H1 (cell line): ENCODE measurements around the gene GIMD1. TPM values are rescaled to one million over a fixed set of nuclear protein-coding genes. Genes with fewer than 3 reads are reported as not detected.

Experiments used
- CTCF ChIA-PET: fragments of 300-600 bp; sonication (Branson Sonifier 250); formaldehyde crosslinking; loops from one replicate; lab custom pipeline; 2021; ENCODE audit not compliant: partially characterized antibody; lab: Charles Lee
- POLR2A ChIA-PET: fragments of 300-600 bp; sonication (Branson Sonifier 250); formaldehyde crosslinking; loops from one replicate; lab custom pipeline; 2021; ENCODE audit warnings: inconsistent platforms; ENCODE audit not compliant: partially characterized antibody; lab: Charles Lee
- DNase-seq, 2 experiments: peaks; one replicate each; pipeline versions ENCODE4 v3.0.0 to v3.0.0-alpha.2; 2010 to 2022; ENCODE audit warnings: low spot score in 2 of 2, low read depth in 1 of 2, mixed read lengths in 1 of 2
- FAIRE-seq: peaks from 2 replicates; lab custom pipeline; 2011; peaks lifted over from hg19 to GRCh38; lab: Jason Lieb, UNC
- H2AFZ ChIP-seq: 2 replicates; pipeline ENCODE4 v1.8.1; 2012; ENCODE audit warnings: low read length, inconsistent platforms
- H2AK5ac ChIP-seq: 2 replicates; pipeline ENCODE4 v1.6.1; 2013; ENCODE audit warnings: low read depth, low read length
- H2BK120ac ChIP-seq: replicated peaks from 2 replicates; pipeline ENCODE3; 2013; ENCODE audit warnings: low read depth, low read length, inconsistent platforms
- H2BK12ac ChIP-seq: 2 replicates; pipeline ENCODE4 v1.6.1; 2013; ENCODE audit warnings: low read depth, low read length
- H2BK15ac ChIP-seq: 2 replicates; pipeline ENCODE4 v1.6.1; 2013; ENCODE audit warnings: low read length
- H2BK20ac ChIP-seq: 2 replicates; pipeline ENCODE4 v1.6.1; 2013; ENCODE audit warnings: low read length
- H2BK5ac ChIP-seq: 2 replicates; pipeline ENCODE4 v1.6.1; 2013; ENCODE audit warnings: low read depth, low read length
- H3K14ac ChIP-seq: 2 replicates; pipeline ENCODE4 v1.6.1; 2013; ENCODE audit warnings: inconsistent platforms; ENCODE audit not compliant: insufficient read length
- H3K18ac ChIP-seq: 2 replicates; pipeline ENCODE4 v1.6.1; 2013; ENCODE audit warnings: low read length; ENCODE audit errors: extremely low read depth
- H3K23ac ChIP-seq: 2 replicates; pipeline ENCODE4 v1.6.1; 2013; ENCODE audit warnings: inconsistent platforms; ENCODE audit not compliant: insufficient read length
- H3K23me2 ChIP-seq: 2 replicates; pipeline ENCODE4 v1.6.1; 2013; ENCODE audit warnings: low read depth, low read length
- H3K27ac ChIP-seq: 2 replicates; pipeline ENCODE4 v1.6.1; 2011; ENCODE audit warnings: low read depth, low read length, inconsistent platforms
- H3K27me3 ChIP-seq, 4 experiments: replicated peaks in 1 of 4; 1 replicate in 1 of 4; 2 replicates in 3 of 4; pipeline versions ENCODE4 v1.6.1 to v1.8.1; 2011 to 2013; ENCODE audit warnings: low read length in 3 of 4, mild to moderate bottlenecking in 3 of 4, inconsistent platforms in 2 of 4, mixed read lengths in 2 of 4, moderate library complexity in 1 of 4; ENCODE audit not compliant: control insufficient read depth in 3 of 4, insufficient read depth in 3 of 4; ENCODE audit errors: extremely low read depth in 1 of 4
- H3K36me3 ChIP-seq, 4 experiments: 2 replicates each; pipeline versions ENCODE4 v1.6.1 to v1.8.1; 2011 to 2013; ENCODE audit warnings: mild to moderate bottlenecking in 4 of 4, low read length in 3 of 4, moderate library complexity in 2 of 4, control low read depth in 1 of 4, inconsistent platforms in 1 of 4; ENCODE audit not compliant: insufficient read depth in 4 of 4, control insufficient read depth in 2 of 4
- H3K4ac ChIP-seq: replicated peaks from 2 replicates; pipeline ENCODE3; 2013; ENCODE audit warnings: low read length, low read depth, mixed read lengths, inconsistent platforms; ENCODE audit not compliant: insufficient read length
- H3K4me1 ChIP-seq, 4 experiments: replicated peaks in 1 of 4; 1 replicate in 1 of 4; 2 replicates in 3 of 4; pipeline versions ENCODE4 v1.6.1 to v1.8.1; 2011 to 2013; ENCODE audit warnings: low read length in 3 of 4, inconsistent platforms in 2 of 4, mixed read lengths in 1 of 4; ENCODE audit not compliant: insufficient read depth in 4 of 4, control insufficient read depth in 3 of 4
- H3K4me2 ChIP-seq, 2 experiments: 2 replicates each; pipeline versions ENCODE4 v1.6.1 to v1.8.1; 2011 to 2013; ENCODE audit warnings: low read depth in 2 of 2, low read length in 2 of 2, control low read depth in 1 of 2, inconsistent platforms in 1 of 2, mild to moderate bottlenecking in 1 of 2; ENCODE audit not compliant: insufficient read depth in 1 of 2
- H3K4me3 ChIP-seq, 4 experiments: fragments of 200-600, 300-600 bp in 1 of 4; sonication (generic), shearing (Covaris generic), sonication (Bioruptor Twin) in 1 of 4; 2 replicates each; pipeline versions ENCODE4 v1.5.1 to v1.8.1; 2011 to 2016; ENCODE audit warnings: low read length in 4 of 4, low read depth in 3 of 4, control low read depth in 2 of 4, inconsistent platforms in 2 of 4, mild to moderate bottlenecking in 2 of 4, mixed read lengths in 1 of 4, moderate library complexity in 1 of 4; ENCODE audit not compliant: insufficient read depth in 2 of 4; ENCODE audit errors: extremely low read depth in 1 of 4
- H3K56ac ChIP-seq: replicated peaks from 2 replicates; pipeline ENCODE3; 2013; ENCODE audit warnings: low read depth, mild to moderate bottlenecking, mixed read lengths, low read length, inconsistent platforms; ENCODE audit not compliant: insufficient read length
- H3K79me1 ChIP-seq: 2 replicates; pipeline ENCODE4 v1.6.1; 2013; ENCODE audit warnings: low read depth, low read length, control low read depth
- H3K79me2 ChIP-seq, 2 experiments: 2 replicates each; pipeline versions ENCODE4 v1.6.1 to v1.8.1; 2012 to 2013; ENCODE audit warnings: low read length in 2 of 2, mild to moderate bottlenecking in 2 of 2, inconsistent platforms in 1 of 2; ENCODE audit not compliant: insufficient read depth in 2 of 2, control insufficient read depth in 1 of 2
- H3K9ac ChIP-seq, 4 experiments: replicated peaks in 1 of 4; 1 replicate in 1 of 4; 2 replicates in 3 of 4; pipeline versions ENCODE4 v1.6.1 to v1.8.1; 2011 to 2013; ENCODE audit warnings: low read depth in 3 of 4, low read length in 3 of 4, control low read depth in 2 of 4, mild to moderate bottlenecking in 2 of 4, moderate library complexity in 2 of 4, inconsistent platforms in 1 of 4; ENCODE audit errors: extremely low read depth in 1 of 4
- H3K9me3 ChIP-seq, 2 experiments: 2 replicates each; pipeline versions ENCODE4 v1.6.1 to v1.8.1; 2012 to 2013; ENCODE audit warnings: mild to moderate bottlenecking in 2 of 2, moderate library complexity in 2 of 2, control low read depth in 1 of 2, inconsistent platforms in 1 of 2, low read depth in 1 of 2, low read length in 1 of 2, mixed read lengths in 1 of 2; ENCODE audit not compliant: insufficient read depth in 2 of 2
- H4K20me1 ChIP-seq, 2 experiments: replicated peaks in 1 of 2; 2 replicates each; pipeline versions ENCODE3 to v1.8.1; 2011 to 2013; ENCODE audit warnings: inconsistent platforms in 2 of 2, low read length in 2 of 2, mild to moderate bottlenecking in 1 of 2; ENCODE audit not compliant: insufficient read depth in 2 of 2, control insufficient read depth in 1 of 2
- H4K5ac ChIP-seq: 2 replicates; pipeline ENCODE4 v1.6.1; 2013; ENCODE audit warnings: low read length, low read depth, mixed read lengths, inconsistent platforms; ENCODE audit not compliant: insufficient read length
- H4K8ac ChIP-seq: 2 replicates; pipeline ENCODE4 v1.8.0; 2013; ENCODE audit warnings: mild to moderate bottlenecking, moderate library complexity, low read length, inconsistent platforms; ENCODE audit not compliant: insufficient read depth; ENCODE audit errors: extremely low read depth
- H4K91ac ChIP-seq: replicated peaks from 2 replicates; pipeline ENCODE3; 2013; ENCODE audit warnings: low read length, mixed read lengths, inconsistent platforms; ENCODE audit not compliant: insufficient read length
- ASH2L ChIP-seq: fragments of 200-600, 300-600 bp; sonication (generic); IDR thresholded peaks from one replicate; pipeline ENCODE4 v1.7.1; 2017; ENCODE audit warnings: low read length
- CHD2 ChIP-seq: IDR thresholded peaks from 2 replicates; pipeline ENCODE4 v1.6.1; 2012; ENCODE audit warnings: low read length, improper control_type of control experiment
- CTBP2 ChIP-seq: IDR thresholded peaks from 2 replicates; pipeline ENCODE4 v1.7.0; 2011; ENCODE audit warnings: borderline replicate concordance, mild to moderate bottlenecking, moderate library complexity, mixed read lengths, low read length; ENCODE audit not compliant: insufficient read depth, insufficient read length
- MAFK ChIP-seq: IDR thresholded peaks from 2 replicates; pipeline ENCODE4 v1.6.1; 2012; ENCODE audit warnings: low read depth, mild to moderate bottlenecking, improper control_type of control experiment, low read length
- NANOG ChIP-seq: IDR thresholded peaks from 2 replicates; pipeline ENCODE4 v1.6.1; 2011; ENCODE audit warnings: low read length, low read depth, mild to moderate bottlenecking, inconsistent platforms; ENCODE audit not compliant: insufficient read depth, poor library complexity, severe bottlenecking
- POLR2A ChIP-seq, 2 experiments: IDR thresholded peaks; 1 replicate in 1 of 2; 2 replicates in 1 of 2; pipeline ENCODE4 v1.6.1; 2011; ENCODE audit warnings: low read depth in 2 of 2, low read length in 2 of 2, mild to moderate bottlenecking in 2 of 2; ENCODE audit errors: control extremely low read depth in 1 of 2
- POLR2AphosphoS5 ChIP-seq: IDR thresholded peaks from 2 replicates; pipeline ENCODE4 v1.6.1; 2011; ENCODE audit warnings: low read depth, low read length
- SIN3A ChIP-seq, 2 experiments: IDR thresholded peaks in 1 of 2; conservative IDR thresholded peaks in 1 of 2; 2 replicates each; pipeline ENCODE4 v1.6.1; 2011 to 2012; ENCODE audit warnings: low read length in 2 of 2, improper control_type of control experiment in 1 of 2, low read depth in 1 of 2, mild to moderate bottlenecking in 1 of 2
- TAF7 ChIP-seq: optimal IDR thresholded peaks from 2 replicates; pipeline ENCODE3; 2011; ENCODE audit warnings: low read depth, mild to moderate bottlenecking, inconsistent platforms, low read length, moderate library complexity, borderline replicate concordance
- TBP ChIP-seq: IDR thresholded peaks from 2 replicates; pipeline ENCODE4 v1.6.1; 2011; ENCODE audit warnings: low read depth, low read length, improper control_type of control experiment
- YY1 ChIP-seq: IDR thresholded peaks from 2 replicates; pipeline ENCODE4 v1.6.1; 2011; ENCODE audit warnings: low read depth, mild to moderate bottlenecking, low read length
- polyA plus RNA-seq, 7 experiments: library from polyadenylated mRNA; depleted of rRNA in 3 of 7; stranded (reverse) in 5 of 7; unstranded in 2 of 7; fragments of >200 nt in 5 of 7; fragments of 200-250 nt in 2 of 7; gene quantifications; 1 replicate in 5 of 7; 2 replicates in 1 of 7; 4 replicates in 1 of 7; pipeline versions ENCODE4 v1.2.1 to v1.2.3, GENCODE V29; 2011 to 2013; ENCODE audit warnings: missing spikeins in 2 of 7, mixed read lengths in 2 of 7
- total RNA-seq: library from RNA; stranded (reverse); fragmentation: NEBNext Ultra II Directional; extraction: Animal tissue kit (Norgen Biotek cat#: 25700); gene quantifications from 2 replicates; pipeline ENCODE4 v1.2.1, GENCODE V29; 2021
- TF ChIP-seq, protein P1 (sequence below): IDR thresholded peaks from 2 replicates; pipeline ENCODE4 v1.6.1; 2012; ENCODE audit warnings: low read length, inconsistent platforms

Gene GIMD1
- total and polyA plus RNA-seq, 2 of the 8 experiments (the other 6 are each of a cell fraction or from before 2014, with no cell fraction given): not detected

DNA sequence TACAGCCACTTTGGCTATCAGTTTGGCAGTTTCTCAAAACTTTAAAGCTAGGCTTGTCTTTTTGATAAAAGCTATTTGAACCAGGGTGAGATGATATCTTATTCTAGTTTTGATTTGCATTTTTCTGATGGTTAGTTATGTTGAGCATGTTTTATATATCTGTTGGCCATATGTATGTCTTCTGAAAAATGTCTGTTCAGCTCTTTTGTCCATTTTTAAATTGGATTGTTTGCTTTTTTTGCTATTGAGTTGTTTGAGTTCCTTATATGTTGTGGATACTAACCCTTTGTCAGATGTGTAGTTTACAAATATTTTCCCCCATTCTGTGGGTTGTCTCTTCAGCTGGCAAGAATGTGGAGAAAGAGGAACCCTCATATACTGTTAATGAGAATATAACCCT, 11.6 kb upstream of the GIMD1 start:
- Histone ChIP-seq H3K4ac (no peak overlapping the region), H2BK120ac (no peak overlapping the region), H2AFZ (no peak overlapping the region), H2BK20ac (no peak overlapping the region), H4K8ac (no peak overlapping the region), H4K20me1 (no peaks in the 10 kb centered on the region), H2BK15ac (no peak overlapping the region), H3K9me3 (no peaks in the 10 kb centered on the region), H4K5ac (no peak overlapping the region), H3K9ac (no peak overlapping the region), H3K14ac (no peak overlapping the region), H3K56ac (no peak overlapping the region), H3K27me3 (no peaks in the 10 kb centered on the region), H3K27ac (no peak overlapping the region), H3K18ac (no peak overlapping the region), H3K79me1 (no peaks in the 10 kb centered on the region), H3K4me3 (no peak overlapping the region), H3K23ac (no peak overlapping the region), H3K4me2 (no peak overlapping the region), H4K91ac (no peak overlapping the region), H3K79me2 (no peaks in the 10 kb centered on the region), H3K23me2 (no peaks in the 10 kb centered on the region), H2BK5ac (no peak overlapping the region), H2AK5ac (no peak overlapping the region), H3K36me3 (no peaks in the 10 kb centered on the region), H2BK12ac (no peak overlapping the region), H3K4me1 (no peaks in the 10 kb centered on the region)
- CTCF ChIA-PET: interaction anchor here (0.6 to 2.7 kb wide), 4 partner anchors 10 to 114 kb away, joined by 3 to 17 read pairs (median 4); partner anchors contain the start of gene GIMD1
- DNase-seq: no peak
- POLR2A ChIA-PET: no interaction called here
- FAIRE-seq: no peak
- TF ChIP-seq CHD2 (no peak), POLR2A (IDR thresholded peaks at IDR 0.05; ENCODE audit: control extremely low read depth in 1 of 2, low read depth in 2 of 2, low read length in 2 of 2) (no peak), ASH2L (no peak), CTBP2 (no peak), MAFK (no peak), NANOG (no peak), TBP (no peak), YY1 (no peak), POLR2AphosphoS5 (no peak), TAF7 (no peak), SIN3A (conservative IDR thresholded peaks at IDR 0.05 in 1 of 2, IDR thresholded peaks at IDR 0.05 in 1 of 2; ENCODE audit: low read depth in 1 of 2, low read length in 2 of 2) (no peak)
- TF ChIP-seq, protein P1, sequence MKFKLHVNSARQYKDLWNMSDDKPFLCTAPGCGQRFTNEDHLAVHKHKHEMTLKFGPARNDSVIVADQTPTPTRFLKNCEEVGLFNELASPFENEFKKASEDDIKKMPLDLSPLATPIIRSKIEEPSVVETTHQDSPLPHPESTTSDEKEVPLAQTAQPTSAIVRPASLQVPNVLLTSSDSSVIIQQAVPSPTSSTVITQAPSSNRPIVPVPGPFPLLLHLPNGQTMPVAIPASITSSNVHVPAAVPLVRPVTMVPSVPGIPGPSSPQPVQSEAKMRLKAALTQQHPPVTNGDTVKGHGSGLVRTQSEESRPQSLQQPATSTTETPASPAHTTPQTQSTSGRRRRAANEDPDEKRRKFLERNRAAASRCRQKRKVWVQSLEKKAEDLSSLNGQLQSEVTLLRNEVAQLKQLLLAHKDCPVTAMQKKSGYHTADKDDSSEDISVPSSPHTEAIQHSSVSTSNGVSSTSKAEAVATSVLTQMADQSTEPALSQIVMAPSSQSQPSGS: no peak
